SHP77 (cell line): ENCODE data around the gene EGFL7.
A peak's percentile ranks its signal among the peaks of the same experiment; 100 is the strongest.
"Not testable (repeated sequence)": the region's sequence is repeated elsewhere in the genome, so short reads cannot be mapped to it uniquely, and the experiment has no call there.

ENCODE experiments used
- DNase-seq, 2 experiments: peaks; one replicate each; lab custom pipeline; 2025; lab: John Stamatoyannopoulos, UW

The EGFL7 gene

DNA sequence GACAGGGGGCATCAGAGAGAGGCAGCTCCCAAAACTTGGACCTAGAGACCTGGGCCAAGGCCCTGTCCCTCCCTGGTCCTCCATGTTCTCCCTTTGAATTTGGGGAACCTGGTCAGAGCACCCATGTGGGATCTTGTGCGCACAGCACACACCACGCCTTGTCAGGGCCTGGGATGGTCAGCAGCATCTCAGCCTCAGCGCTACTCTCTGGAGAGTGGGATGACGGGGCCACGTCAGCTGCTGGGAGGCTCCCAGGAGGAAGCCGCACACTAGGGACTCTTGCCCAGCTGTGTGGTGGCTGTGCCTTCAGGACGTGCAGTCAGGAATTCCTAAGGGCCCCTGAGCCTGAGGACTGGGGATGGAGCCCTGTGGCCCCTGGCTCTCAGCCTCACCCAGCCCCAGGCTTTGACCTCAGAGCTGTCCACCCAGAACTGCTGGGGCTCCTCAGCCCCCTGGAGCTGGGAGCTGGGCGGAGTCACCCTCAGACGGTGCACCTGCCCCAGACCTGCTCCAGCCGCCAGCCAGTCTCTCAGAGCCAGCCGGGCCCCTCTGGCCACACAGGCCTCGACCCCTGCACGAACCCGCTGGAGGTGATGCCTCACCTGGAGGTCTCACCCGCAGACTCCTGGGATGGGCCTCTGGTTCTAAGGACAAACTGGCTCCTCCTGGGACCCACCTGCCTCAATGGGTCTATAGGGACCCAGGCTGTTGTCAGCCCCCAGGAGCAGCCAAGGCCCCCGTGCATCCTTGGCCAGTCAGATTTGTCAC is 38.3 kb upstream of the EGFL7 start:
- DNase-seq = no peak

DNA sequence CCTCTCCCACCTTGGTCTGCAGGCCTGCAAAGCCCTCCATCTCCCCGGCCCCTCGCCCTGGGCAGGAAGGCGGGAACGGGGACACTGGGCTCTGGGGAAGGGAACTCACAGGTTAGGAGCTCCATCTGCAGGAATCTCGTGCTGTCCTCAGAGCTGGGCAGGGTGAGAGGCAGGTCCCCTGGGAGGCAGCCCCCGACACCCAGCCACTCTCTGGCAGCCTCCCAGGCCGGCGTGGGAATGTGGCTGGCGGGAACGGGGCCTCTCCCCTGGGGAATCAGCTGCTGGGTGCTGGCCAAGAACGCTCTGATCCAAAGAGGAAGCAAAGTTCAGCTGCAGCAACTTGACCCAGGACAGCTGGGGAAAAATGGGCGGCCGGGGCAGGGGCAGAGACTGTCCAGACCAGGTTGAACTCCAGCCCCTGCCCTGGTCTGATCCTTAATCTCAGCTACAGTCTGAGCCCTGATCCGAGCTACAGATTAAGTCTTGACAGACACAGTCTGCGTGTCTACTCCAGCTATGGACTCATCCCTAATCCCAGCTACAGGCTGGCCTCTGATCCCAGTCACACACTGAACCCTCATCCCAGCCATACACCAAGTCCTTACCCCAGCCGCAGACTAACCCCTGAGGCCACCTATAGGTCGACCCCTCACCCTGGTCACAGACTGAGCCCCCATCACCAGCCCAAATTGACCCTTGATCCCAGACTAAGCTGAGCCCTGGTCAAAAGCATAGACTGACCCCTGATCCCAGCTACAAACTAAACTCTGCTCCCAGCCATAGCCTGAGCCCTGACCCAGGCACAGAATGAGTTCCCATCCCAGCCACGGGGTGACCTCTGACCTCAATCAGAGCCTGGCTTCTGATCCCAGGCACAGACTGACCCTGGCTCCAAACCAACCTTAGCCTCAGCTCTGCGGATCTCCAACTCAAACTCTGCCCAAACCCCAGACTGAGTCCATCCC is 37.3 kb upstream of the EGFL7 start:
- DNase-seq = peak in 1 of 2 experiments; percentile 32

DNA sequence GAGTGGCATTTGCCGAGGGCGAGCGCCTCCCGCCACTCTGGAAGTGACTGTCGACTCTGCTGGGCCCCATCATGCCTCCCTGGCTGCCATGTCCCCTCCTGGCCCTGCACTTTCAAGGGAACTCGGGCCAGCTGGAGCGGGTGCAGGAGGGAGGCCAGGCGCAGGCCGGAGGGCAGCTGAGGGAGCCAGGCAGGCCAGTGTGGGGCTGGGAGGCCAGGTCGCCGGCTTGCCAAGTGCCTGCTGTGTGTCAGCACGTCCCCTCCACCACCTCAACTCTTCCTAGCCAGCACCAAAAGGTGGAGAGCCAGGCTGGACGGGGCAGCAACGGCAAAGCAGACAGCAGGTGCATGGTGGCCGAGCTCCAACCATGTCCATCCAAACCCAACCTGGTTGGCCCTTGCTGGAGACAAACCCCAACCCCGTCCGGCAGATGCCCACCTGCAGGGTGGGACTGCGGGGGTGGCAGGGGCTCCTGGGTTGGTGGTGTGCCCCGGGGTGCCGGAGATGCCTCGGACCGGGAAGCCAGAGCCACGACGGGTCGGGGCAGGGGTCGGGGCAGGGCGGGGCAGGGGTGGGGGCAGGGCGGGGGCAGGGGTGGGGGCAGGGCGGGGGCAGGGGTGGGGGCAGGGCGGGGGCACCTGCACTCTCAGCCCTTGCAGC is 36.5 kb upstream of the EGFL7 start:
- no peak for DNase-seq

DNA sequence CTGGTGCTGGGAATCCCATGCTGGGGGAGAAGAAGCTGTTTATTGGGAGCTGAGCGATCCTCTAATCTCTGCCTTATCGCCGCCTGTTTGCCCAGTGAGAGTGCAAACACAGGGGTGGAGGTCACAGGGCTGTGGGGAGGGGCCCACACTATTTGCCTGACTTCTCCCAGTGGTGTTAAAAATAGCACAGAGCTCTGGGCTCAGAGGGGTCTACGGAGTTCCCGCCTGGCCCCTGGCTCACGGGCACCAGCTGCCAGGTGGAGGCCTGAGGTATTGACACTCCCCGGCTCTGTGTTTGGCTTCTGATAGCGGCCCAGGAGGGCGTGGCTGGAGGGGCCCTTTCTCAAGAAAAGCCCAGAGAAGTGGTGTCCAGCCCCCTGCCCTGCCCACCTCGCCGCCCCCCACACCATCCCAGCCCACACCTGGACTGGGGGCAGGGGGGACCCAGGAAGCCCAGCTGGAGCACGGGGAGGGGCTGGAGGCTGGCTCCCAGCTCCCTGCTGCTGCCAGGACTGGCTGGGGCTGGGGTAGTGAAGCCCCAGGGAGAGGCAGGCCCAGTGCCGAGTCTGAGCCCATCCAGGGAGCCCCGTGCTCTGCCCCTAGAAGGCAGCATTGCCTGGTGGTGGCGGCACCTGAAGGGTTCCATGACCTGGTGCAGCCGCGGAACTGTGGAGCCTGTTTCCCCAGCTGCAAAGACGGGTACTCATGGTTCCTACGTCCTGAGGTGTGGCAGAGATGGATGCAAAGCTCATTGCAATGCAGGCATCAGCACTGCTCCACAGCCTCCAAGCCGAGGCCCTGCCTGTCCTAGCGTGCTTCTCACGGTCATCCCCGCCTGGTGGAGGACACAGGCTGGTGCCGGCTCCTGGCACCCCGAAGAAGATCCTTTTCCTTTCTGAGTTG is 35.7 kb upstream of the EGFL7 start:
- peak; percentile 66 to 81 for DNase-seq

DNA sequence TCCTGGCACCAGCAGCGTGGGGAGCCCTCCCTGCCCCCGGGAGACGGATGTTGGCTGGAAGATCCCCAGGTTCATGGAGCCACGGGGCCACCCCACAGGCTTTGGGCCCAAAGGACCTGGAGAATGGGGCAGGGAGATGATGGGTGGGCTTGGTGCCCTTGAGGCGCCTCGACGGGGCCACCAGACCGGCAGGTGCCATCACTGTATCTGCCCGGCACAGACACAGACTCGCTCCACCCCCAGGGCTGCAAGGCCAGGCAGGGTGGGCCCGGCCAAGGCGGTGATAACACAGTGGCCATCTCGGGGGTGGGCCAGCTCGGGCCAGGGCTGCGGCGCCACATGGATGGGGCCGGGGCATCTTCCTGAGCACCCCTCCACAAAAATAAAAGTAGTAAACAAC is 35.0 kb upstream of the EGFL7 start:
- DNase-seq = no peak

DNA sequence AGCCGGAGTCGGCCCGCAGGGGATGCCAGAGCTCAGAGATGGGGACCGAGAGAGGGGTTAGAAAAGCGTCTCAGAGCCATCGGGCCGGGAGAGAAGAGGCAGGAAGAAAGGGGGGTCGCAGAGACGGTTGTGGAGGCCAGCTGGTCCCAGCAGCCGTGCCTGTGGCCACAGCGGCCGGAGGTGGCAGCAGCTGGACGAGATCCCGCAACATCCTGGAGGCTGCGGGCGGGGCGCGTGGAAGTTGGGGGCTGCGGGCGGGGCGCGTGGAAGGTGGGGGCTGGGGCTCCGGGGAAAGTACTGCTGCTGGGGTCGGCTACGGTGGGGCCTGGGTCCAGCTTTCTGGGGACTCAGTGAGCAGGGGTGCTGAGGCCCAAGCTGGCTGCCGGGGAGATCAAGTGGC is 34.4 kb upstream of the EGFL7 start:
- DNase-seq = no peak

DNA sequence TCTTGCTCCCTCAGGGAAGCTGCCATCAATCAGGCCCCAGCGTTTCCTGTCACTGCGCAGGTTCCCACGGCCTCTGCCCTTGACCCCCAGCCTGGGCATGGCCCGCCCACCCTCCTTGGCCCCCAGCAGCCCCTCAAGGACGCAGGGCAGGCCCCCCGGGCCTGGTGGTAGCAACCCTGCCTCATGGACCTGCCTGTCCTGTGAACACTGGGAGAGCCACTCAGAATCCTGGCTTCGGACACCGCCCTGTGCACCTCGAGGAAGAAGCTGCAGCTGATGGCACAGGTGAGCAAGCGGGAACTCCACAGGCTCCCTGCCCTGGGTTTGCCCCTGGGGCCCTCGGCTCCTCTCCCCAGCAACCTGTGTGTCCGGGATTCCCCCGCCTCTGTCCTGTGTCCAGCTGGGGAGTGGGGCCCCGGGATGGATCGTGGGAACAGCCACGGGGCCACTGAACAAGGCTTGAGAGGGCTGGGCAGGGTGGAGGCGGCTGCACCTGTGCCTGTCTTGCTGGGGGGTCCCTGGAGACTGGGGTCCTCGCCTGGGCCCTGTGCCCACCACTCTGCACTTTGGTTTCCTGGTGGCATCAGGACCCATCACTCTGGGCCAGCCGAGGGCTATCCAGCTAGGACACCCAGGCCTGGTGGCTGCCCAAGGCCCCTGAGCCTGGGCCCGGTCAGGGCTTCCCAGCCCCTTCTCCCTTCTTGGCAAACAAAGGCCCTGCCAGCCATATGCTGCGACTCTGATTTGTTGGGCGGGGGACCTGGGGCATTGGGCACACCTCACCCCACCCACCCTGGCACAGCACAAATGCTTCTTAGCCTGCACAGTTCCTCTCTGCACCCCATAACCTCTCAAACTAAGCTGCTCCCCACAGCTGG is 33.5 kb upstream of the EGFL7 start:
- DNase-seq = no peak

DNA sequence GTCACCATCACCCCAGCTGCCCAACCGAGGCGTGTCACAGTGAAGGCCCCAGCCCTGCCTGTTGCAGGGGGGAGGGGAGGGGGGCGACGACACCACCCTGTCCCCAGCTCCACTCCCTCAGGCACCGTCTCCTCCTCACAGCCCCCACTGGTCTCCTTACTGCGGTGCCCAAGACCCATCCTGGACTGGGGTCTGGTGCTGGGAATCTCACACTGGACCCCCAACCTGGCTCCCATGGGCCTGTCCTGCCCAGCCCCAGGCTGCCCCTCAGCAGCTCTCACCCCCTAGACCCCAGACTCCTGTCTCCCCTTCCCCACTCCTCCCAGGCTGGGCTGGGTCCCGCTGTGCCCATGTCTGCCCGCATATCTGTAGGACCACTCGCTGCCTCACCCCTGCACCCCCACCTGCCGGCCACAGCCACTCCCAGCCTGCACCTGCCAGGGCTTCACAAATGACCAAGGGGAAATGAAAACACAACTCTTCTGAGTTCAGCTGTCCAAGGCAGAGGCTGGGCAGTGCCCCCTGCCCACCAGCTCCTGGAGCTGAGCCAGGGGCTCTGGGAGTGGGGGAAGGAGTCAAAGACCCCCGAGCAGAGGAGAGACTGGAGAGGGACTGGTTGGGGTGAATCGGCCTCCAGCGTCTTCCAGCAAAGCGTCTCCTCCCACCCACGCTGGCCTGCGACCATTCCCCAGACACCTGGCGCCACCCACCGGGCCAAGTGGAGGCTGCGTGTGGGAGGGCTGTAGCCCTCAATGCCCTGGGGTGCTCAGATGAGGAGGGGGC is 32.6 kb upstream of the EGFL7 start:
- peak; percentile 53 to 60 for DNase-seq

DNA sequence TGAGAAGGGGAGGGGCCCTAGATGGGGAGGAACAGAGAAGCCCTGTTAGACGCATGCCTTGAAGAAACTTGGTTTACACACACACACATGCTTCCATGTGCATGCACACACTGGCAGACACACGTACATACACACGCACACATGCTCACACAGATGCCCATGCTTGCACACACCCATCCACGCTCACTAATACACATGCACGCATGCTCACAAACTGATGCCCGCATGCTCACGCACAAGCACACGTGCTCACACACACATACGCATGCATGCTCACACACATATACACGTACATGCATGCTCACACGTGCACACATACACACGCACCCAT is 32.1 kb upstream of the EGFL7 start:
- DNase-seq = no peak

DNA sequence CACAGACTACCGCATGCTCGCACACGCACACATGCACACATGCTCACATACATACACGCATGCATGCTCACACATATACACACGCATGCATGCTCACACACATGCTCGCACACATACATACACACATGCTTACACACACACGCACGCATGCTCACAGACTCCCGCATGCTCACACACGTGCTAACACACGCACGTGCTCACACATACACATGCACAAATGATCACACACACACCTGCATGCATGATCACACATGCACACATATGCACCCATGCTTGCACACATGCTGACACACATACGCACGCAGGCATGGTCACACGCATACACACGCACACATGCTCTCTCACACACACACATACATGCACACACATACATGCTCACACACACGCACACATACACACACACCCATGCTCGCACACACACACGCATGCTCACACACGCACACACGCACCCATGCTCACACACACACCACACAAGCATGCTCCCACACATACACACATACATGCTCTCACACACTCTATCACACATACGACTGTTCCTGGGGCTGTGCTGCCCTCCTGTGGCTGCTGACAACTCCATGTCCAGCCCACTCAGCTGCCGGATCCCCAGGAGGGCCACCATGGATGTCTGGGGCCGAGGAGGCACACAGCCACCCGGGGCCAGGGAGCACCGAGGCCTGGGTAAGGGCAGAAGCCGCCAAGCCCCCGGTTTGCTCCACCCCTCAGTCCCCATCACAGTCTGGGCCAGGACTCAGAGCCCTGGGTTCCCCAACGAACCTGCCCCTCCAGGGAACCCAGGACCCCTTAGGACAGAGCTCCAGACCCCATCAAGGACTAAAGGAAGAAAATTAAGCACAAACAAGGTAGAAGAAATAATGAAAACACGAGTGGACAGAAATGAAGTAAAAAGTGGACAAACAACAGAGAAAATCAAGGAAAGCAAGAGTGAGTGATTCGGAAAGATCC is 31.4 kb upstream of the EGFL7 start:
- peak; percentile 66 to 76 for DNase-seq

DNA sequence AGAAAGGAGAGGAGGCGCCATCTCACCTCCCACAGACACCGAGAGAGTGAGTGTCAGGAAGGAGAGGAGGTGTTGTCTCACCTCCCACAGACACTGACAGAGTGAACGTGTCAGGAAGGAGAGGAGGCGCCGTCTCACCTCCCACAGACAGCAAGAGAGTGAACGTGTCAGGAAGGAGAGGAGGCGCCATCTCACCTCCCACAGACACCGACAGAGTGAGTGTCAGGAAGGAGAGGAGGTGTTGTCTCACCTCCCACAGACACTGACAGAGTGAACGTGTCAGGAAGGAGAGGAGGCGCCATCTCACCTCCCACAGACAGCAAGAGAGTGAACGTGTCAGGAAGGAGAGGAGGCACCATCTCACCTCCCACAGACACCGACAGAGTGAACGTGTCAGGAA is 30.6 kb upstream of the EGFL7 start:
- DNase-seq = not testable (repeated sequence)

DNA sequence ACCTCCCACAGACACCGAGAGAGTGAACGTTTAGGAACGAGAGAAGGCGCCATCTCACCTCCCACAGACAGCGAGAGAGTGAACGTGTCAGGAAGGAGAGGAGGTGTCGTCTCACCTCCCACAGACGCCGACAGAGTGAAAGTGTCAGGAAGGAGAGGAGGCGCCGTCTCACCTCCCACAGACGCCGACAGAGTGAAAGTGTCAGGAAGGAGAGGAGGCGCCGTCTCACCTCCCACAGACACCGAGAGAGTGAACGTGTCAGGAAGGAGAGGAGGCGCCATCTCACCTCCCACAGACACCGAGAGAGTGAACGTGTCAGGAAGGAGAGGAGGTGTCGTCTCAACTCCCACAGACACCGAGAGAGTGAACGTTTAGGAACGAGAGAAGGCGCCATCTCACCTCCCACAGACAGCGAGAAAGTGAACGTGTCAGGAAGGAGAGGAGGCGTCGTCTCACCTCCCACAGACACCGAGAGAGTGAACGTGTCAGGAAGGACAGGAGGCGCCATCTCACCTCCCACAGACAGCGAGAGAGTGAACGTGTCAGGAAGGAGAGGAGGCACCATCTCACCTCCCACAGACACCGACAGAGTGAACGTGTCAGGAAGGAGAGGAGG is 30.1 kb upstream of the EGFL7 start:
- DNase-seq = not testable (repeated sequence)

DNA sequence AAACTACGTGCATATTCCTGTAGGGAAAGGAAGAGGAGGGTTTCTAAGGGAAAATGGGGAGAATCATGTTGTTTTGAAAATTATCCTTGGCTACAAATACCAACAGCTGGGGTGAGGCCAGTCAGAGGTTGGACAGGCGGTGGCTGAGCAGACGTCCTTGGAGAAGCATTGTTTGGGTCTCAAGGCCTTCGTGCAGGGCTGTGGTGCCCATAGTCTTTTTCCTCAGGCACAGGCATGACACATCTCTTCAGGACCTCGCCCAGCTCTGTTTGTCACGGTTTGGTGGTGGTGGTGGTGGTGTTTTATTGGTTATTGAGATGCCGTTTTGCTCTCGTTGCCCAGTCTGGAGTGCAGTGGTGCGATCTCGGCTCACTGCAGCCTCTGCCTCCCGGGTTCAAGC is 27.8 kb upstream of the EGFL7 start:
- no peak for DNase-seq

DNA sequence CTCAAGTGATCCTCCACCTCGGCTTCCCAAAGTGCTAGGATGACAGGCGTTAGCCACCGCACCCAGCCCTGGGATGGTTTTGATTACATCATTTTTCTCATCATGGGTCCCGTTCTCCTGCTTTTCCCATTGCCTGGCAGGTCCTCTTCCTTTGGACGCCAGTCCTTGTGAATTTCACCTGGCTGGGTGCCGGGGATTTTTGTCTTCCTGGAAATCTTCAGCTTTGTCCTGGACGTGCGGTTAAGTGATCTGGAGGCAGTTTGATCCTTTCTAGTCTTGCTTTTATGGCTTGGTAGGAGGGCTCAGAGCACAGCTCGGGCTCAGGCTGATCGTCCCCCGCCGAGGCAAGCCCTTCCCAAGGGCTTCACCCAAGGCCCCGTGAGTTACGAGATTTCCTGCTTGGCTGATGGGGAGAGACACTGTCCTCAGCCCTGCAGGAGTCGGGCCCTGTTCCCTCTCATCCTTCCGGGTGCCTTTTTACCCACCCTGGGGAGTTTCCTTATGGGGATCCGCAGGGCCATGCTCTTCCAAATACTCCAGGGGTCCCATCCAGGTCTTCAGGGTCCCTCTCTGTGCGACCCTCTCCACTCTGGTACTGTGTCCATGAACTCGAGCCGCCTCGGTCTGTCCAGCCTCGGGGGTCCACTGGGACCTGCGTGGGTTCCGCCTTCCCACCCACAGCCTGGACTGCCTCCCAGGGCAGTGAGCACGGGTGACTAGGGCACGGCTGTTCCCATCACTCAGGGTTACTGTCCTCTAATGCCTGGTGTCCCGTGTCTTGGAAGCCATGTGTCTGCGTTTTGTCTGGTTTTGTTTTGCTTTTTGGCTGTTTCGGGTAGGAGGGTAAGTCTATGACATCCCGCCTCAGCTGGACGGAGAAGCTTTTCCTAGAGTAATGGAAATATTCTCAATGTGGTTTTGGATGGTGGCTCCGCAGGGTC is 22.3 kb upstream of the EGFL7 start:
- no peak for DNase-seq

DNA sequence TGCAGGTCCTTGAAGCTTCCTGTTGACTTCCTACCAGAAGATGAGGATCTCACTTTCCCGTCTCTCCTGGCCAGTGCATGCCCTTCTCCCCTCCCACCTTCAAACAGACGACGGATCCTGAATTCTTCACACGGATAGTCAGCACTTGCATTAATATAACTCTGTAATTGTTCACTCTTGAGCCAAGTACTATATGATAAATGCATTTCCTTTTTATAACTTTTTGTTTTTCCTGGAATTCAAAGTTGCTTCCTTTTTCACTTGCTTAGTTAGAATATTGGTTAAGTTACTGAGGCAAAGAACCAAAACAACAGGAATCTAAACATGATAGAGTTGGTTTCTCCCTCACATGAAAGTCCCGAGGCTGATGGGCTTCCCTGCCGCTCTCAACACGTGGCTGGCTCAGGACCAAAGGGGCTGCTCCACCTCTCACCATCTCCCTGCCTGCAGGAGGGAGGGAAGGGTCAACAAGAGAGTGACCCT is 20.2 kb upstream of the EGFL7 start:
- DNase-seq = no peak

DNA sequence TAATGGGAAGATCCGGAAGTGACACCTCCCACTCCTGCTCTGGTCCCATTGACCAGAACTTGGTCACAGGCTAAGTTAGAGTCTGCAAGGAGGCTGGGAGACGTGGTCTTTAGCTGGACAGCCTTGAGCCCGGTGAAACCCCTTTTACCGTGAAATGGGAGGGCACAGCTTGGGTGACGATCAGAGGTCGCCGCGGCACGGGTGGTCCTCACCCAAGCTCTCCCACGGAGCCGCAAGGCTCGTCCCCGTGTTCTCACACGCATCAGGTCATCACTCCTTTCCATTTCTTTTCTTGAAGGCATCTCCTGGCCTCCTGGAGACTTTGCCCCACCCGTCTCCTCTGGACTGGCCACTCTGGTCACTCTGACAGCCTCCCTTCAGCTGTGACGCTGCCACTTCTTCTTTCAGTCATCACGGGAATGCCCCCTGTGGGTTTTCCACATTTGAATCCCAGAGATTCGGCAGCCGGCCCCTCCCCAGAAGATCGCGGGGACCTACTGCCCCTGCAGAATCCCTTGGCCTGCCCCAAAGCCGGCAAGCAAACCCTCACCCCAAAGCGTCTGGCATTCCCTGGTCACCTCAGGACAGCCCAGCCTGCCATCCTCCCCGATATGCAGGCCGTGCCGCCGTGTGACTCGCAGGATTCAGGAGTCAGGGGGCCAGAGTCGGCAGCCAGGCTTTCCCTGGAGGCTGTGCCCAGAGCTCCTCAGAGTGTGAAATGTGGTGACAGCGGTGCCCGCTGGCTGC is 18.9 kb upstream of the EGFL7 start:
- no peak for DNase-seq

DNA sequence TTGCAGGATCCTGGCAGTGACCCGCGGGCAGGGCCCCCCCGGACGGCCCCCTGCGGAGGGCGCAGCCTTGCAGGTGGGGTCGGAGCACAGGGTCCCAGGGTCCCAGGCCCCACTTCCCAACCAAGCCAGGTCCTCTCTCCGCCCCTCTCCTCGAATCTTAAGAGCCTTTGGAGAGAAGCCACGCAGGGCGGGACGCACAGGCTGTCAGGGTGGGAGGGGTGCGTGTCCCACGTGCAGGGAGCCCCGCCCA is 18.4 kb upstream of the EGFL7 start:
- no peak for DNase-seq
